NCI-H1694 (cell line): Measurements from ENCODE around the gene MRPL46.
"Not testable (repeated sequence)": the region's sequence is repeated elsewhere in the genome, so short reads cannot be mapped to it uniquely, and the experiment has no call there.

ENCODE experiments used
- DNase-seq: peaks from one replicate; lab custom pipeline; 2025; lab: John Stamatoyannopoulos, UW

The MRPL46 gene

DNA sequence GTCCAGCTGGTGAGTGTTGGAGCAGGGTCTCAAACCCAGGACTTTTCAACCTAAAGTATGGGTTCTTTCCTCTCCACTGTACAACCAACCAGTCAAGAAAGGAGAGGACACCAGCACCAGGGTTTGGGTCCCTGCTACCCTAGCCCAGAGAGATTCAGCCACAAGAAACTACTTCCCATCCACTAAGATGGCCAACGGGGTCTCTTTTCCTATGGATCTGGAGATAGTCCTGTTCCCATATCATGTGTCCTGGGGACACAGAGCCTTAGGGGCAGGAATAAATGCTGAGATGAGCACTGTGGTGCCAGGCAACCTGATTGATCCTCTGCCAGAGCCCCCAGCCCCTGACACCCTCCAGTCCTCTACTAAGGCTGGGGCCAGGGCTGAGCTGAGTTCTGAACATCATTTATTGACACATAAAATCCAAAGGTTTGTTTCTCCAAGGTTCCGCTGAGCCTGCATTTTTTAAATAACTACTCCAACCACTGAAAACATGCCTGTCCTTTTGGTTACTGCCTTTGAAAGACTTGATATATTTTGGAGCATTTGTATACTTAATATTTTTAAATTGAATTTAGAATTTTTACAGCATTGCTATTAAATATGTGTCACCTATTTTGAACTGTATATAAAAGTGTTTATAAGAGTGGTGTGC lies 26.0 kb downstream of the MRPL46 start:
- no peak for DNase-seq

DNA sequence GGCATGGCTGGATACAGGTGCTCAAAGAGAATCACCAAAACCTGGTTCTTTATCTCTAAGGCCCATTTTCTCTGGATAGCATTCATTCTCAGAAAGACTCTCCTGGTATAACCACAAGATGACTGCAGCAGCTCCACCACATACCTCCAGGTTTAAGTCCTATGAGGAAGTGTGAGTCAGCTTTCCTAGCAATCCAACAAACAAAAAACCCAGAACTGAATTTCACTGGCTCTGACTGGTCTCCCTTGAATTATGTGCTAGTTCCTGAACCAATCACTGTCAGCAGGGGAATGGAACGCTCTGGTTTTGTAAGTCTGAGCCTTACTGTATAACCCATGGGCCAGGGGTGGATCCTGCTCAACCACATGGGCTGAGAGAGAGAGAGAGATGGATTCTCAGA lies 27.2 kb downstream of the MRPL46 start:
- no peak for DNase-seq

DNA sequence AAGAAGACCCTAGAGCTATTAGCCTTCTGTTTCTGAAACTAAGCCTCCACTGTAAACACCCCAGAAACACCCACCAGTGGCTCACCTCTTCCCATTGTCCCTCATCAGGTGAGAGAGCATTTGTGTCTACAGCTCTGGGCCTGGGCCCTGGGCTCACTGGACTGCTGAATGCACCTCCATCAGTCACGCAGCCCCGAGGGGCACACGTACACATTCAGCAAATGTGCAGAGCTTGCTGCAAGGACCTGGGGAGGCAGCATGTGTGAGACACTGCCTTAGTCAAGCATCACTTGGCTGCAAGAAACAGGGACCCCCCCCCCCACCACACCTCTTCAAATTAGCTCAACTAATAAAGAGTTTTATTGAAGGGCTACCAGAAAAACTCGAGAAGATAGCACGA lies 29.0 kb downstream of the MRPL46 start:
- DNase-seq, result no peak

DNA sequence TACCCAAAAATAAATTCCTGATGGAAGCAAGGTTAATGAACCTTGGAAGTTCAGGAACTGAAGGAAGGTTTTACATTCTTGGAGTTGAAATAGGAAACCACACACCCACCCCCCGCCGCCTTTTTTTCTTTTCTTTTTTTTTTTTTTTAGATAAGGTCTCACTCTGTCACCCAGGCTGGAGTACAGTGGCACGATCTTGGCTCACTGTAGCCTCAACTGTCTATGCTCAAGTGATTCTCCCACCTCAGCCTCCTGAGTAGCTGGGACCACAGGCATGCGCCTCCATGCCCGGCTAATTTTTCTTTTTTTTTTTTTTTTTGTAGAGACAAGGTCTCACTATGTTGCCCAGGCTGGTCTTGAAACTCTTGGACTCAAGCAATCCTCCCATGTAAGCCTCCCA lies 33.1 kb downstream of the MRPL46 start:
- DNase-seq, result not testable (repeated sequence)

DNA sequence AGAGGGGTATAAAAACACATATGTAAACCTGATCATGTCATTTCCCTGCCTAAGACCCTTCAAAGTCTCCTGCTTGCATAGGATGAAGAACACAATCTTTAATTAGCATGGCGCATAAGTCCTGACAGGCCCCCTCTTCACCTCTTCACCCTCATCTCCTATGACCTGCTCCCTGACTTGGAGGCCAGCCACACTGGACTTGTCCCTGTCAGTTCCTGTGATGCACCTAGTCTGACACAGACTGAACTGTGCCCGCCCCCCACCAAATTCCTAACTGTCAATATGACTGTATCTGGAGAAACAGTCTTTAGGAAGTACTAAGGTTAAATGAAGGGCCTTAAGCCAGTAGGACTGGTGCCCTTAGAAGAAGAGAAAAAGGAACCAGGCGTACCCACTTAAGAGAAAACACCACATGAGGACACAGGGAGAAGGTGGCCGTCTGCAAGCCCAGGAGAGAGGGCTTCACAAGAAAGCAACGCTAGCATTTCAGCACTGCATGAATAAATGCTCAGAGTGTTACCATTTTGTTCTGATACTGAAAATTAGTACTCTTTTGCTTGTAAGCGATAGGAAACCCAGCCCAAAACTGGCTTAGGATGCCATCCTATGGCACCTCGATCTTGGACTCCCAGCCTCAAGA lies 34.0 kb downstream of the MRPL46 start:
- no peak for DNase-seq

DNA sequence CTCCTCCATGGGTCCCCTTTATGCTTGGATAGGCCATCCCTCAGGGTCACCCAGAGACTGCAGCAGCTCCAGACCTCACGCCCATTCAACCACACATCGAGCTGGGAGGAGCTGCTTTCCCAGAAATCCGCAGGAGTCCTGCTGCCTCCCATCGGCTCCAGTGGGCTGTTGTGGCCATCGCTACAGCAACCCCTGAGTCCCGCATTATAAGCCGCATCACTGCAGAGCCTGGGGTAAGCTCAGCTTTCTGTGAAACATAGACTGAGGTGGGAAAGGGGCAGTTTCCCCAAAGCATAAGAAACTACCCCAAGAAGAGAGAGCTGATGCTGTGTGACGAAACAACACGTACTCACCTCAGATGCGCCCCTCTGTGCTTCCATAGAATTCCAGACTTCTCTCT lies 35.7 kb downstream of the MRPL46 start:
- no peak for DNase-seq

DNA sequence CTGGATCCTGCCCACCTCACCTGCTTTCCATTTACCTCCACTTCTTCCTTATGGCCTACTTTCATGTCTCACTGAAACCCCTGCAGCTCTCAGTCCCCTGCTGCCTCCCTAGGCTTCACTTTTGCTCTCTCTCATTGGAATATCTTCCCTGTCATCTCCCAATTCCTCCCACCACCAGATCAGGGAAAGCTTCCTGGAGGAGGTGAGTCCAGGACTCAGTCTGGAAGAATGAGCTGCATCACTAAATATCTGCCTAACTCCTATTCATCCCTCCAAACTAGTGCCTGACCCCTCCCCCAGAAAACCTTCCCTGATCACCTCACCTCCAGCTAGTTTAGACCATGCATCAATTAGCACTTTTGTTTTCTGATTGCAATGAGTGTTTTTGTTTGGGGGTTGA lies 37.1 kb downstream of the MRPL46 start:
- no peak for DNase-seq

DNA sequence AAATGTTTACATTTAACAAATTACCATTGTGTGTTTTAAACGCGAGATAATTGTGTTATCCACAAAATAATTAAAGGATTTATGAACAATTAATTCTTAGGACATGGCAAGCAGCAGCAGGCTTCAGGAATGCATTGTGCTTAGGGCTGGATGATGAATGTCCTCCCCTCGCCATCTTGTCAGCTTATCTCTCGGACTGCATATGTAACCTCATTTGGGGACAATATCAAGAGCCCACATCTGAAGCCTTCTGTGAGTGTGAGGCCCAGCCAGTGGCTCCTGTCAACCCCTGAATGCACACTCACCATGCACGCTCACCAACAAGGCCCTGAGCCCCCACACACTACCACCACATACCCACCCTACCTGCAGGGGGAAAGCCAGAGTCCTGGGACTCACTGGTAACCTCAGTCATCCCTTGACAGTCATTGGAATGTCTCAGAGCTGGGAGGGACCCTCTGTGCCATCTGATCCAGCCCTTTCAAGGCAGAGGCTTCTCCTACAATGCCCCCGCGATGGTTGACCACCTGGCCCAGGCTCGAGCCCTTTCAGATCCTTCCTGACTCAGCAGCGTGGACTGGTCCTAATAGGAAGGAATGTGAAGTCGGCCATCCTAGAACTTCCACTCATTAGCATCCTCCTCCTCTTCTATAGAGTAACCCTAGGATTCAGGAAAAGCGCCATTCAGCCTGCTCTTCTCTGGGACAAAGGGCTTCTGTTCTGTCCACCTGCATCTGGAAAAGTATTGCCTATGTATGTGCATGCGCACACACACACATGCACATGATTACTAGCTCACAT lies 38.2 kb downstream of the MRPL46 start:
- DNase-seq, result no peak

DNA sequence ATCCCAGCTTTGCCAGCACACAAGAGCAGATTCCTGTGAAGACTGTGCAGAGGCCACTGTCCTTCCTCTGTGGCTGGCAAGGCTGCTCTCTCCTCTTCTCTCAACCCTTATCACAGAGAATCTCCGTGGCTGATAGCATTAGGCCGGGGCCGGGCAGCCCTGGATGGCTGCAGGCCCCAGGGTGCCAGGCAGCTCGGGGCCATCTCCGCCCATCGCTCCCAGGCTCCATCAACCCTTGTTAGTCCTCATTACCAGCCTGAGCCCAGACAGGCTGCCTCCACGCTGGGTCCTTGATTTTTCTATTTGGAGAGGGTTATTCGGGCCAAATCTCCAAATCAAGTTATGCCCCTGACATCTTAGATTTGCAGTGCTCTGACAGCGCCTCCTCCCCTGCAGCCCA lies 39.1 kb downstream of the MRPL46 start:
- DNase-seq, result no peak

DNA sequence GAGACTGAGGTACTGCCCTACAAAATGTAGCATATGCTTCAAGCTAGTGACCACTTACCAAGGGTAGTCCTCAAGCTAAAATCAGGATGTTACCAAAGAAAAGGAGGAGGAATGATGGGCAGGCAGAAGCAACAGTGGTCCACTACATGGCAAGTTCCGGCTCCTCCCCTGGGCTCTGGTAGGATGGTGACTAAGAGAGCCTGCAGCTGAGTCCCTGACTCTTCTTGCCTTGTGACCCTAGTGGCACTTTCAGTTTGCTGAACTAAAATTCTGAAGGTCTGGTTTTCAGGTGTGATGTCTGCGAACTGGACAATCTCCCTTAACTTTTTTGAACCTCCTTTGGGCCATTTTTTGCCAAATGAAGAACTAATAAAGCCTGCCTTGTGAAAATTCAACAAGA lies 40.9 kb downstream of the MRPL46 start:
- no peak for DNase-seq

DNA sequence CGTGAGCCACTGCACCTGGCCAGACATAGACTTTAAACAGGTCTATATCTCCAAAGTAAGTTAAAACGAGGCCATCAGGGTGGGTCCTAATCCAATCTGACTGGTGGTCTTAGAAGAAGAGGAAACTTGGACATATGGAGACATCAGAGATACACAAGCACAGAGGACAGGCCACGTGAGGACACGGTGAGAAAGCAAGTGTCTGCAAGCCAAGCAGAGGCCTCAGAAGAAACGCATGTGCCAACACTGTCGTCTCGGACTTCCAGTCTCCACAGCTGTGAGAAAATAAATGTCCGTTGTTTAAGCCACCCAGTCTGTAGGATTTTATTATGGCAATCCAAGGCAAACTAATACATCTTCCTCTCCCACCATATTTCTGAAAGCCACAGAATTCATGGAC lies 43.9 kb downstream of the MRPL46 start:
- no peak for DNase-seq

DNA sequence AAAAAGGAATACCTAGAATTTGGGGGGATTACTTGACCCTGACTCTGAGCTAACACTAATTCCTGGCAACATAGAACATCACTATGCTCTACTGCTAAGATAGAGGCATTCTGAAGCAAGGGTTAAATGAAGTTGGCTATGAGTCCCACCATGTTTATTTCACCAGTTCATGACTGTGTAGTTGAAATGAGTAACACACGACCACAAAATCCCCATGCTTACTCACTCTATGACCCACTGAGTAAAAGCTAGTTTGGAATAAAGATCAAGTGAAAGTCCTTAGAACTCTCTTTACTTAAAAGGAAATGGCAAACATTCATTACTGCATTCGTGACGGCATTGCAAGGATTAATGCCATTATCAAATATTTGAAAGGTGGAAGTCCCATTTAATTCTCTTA lies 47.4 kb downstream of the MRPL46 start:
- DNase-seq, result no peak
